Fibroblast of skin of back (primary cell): Measurements from ENCODE around the gene PYGB.
"Not testable (repeated sequence)": the region's sequence is repeated elsewhere in the genome, so short reads cannot be mapped to it uniquely, and the experiment has no call there.

Experiments
- DNase-seq: peaks from one replicate; pipeline ENCODE4 v3.0.0-alpha.2; 2013

The PYGB gene

GRCh38 chr20:25296094-25297093 lies 48.5 kb downstream of the PYGB start:
- no peak for DNase-seq

DNA sequence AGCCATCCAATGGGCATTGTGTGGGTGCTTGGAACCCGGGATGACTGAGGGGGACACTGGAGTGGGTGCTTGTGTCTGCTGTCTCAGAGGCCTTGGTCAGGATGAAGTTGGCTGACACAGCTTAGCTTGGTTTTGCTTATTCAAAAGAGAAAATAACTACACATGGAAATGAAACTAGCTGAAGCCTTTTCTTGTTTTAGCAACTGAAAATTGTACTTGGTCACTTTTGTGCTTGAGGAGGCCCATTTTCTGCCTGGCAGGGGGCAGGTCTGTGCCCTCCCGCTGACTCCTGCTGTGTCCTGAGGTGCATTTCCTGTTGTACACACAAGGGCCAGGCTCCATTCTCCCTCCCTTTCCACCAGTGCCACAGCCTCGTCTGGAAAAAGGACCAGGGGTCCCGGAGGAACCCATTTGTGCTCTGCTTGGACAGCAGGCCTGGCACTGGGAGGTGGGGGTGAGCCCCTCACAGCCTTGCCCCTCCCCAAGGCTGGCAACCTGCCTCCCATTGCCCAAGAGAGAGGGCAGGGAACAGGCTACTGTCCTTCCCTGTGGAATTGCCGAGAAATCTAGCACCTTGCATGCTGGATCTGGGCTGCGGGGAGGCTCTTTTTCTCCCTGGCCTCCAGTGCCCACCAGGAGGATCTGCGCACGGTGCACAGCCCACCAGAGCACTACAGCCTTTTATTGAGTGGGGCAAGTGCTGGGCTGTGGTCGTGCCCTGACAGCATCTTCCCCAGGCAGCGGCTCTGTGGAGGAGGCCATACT lies 49.4 kb downstream of the PYGB start:
- no peak for DNase-seq

DNA sequence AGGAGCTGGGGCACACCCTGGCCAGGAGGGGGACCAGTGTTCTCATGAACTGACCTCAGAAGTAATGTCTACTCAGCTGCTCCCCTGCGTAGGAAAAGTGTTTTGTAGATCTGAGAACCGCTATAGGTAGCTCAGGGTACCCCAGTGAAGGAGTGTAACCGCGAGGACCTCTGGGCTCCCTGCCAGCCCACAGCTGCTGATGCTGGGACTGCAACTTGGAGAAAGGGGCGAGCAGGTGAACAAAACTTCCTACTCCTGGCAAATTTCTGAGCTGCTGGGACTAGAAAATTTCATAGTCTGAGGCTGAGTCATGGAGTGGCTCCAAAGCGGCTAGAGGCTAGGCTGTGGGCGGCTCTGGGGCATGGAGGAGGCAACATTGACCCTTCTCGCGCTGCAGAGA lies 51.9 kb downstream of the PYGB start:
- DNase-seq: peak; percentile 38

- peak; percentile 35 for DNase-seq
Measured at GRCh38 chr20:25300496-25301170, 52.7 kb downstream of the PYGB start.

GRCh38 chr20:25301357-25301920 lies 53.6 kb downstream of the PYGB start:
- DNase-seq: no peak

GRCh38 chr20:25302596-25302995 lies 54.7 kb downstream of the PYGB start:
- no peak for DNase-seq

DNA sequence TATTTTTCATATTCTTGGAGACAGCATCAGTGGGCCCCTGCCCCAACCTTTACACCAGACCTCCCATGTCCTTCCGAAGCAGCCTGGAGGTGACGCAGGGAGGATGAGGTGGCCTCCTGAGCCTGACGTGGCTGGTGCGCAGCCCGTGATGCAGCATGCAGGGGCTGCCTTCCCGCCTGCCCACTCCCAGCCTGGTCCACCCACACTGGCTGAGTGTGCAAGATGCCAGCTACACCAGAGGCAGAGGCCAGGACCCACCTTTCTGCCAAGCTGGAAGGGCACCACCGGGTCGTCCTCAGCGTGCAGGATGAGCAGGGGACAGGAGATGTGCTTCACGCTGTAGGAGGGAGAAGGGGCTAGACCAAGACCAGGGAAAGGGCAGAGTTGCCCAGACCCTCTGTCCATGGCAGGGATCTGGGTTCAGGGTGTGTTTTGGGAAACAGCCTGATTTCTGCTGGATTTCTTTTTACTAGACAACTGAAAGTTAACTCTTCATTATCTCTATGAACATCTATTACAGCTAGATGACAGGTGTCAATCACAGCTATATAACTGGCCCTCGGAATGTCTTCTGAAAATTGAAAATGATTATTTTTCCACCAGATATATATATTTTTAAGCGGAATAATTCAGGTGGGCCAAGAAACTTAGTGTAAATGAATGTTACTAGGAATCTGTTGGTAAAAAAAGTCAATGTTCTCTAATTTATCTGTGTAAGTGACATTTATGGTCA lies 55.6 kb downstream of the PYGB start:
- DNase-seq: no peak

- DNase-seq: no peak
Measured at GRCh38 chr20:25304025-25304549, 56.2 kb downstream of the PYGB start.

GRCh38 chr20:25306991-25307903 lies 59.4 kb downstream of the PYGB start:
- DNase-seq: no peak

DNA sequence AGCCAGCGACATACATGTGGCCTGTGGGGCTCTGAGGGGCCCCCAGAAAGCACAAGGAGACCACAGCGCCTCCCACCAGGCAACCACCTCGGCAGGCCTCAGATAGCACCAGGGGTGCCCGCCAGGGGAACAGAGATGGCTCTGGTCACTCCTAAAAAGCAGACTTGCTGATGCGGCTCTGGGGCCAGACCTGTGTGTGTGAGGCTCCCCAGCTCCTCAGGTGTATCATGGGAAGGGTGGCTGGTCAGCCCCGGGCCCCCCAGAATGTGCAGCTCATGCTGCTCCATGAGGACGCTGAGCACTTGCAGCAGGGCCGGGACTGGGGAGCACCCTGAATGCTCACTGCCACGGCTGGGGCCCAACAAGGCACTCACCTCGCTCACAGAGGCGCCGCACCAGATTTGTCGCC lies 60.2 kb downstream of the PYGB start:
- no peak for DNase-seq

- peak; percentile 90 for DNase-seq
Measured at GRCh38 chr20:25308671-25309394, 60.9 kb downstream of the PYGB start.

GRCh38 chr20:25309395-25310267 lies 61.7 kb downstream of the PYGB start:
- DNase-seq: peak; percentile 88

- DNase-seq: peak; percentile 90
Measured at GRCh38 chr20:25310268-25310920, 62.5 kb downstream of the PYGB start.

DNA sequence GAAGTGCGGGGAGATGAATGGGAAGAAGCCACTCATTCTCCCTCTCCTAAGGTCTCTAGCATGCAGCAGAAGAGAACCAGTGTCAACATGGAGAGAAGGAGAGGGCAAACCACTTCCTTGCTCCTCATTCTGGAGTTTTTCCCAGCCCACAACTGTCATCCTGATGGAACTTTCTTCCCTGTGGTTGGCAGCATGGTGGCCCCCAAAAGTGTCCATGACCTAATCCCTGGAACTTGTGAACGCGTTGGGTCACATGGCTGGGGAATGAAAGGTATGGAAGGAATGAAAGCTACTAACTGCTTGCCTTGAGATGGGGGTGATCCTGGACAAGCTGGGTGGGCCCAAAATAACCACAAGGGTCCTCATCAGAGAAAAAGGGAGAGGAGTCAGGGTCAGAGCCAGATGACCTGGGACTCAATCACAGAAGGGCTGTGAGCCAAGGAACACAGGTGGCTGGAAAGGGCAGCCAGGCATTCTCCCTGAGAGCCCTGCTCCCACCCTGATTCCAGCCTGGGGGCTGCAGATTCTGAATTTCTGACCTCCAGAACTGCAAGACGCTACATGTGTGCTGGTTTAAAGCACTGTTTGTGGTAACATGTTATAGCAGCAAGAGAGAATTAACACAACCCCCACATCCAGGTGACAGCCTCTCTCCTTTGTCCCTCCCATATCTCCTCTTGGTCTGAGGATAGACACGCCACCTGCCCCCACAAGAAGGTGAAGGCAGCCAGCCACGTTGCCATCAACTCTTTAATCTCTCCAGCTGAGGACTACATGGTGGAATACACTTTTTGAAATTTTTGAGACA lies 63.2 kb downstream of the PYGB start:
- DNase-seq: peak; percentile 97

GRCh38 chr20:25312716-25313115 lies 64.8 kb downstream of the PYGB start:
- not testable (repeated sequence) for DNase-seq

GRCh38 chr20:25313593-25313992 lies 65.7 kb downstream of the PYGB start:
- no peak for DNase-seq
